Endodermal cell (in vitro differentiated cells): ENCODE measurements around the gene PI4KA. TPM values are rescaled to one million over a fixed set of nuclear protein-coding genes. Genes with fewer than 3 reads are reported as not detected.

Source experiments
- DNase-seq: peaks from one replicate; pipeline ENCODE4 v3.0.0-alpha.2; 2017
- H3K27ac ChIP-seq: 2 replicates; pipeline ENCODE4 v1.5.1; 2013; ENCODE audit warnings: mild to moderate bottlenecking, low read depth, low read length, moderate library complexity
- H3K27me3 ChIP-seq: 2 replicates; pipeline ENCODE4 v1.6.1; 2013; ENCODE audit warnings: mild to moderate bottlenecking, low read length, moderate library complexity; ENCODE audit not compliant: insufficient read depth, control insufficient read depth, poor library complexity, severe bottlenecking
- H3K36me3 ChIP-seq: 2 replicates; pipeline ENCODE4 v1.7.0; 2013; ENCODE audit warnings: mild to moderate bottlenecking, low read length, moderate library complexity; ENCODE audit not compliant: control insufficient read depth, insufficient read depth
- H3K4me1 ChIP-seq: one replicate; pipeline ENCODE4 v1.7.0; 2013; ENCODE audit warnings: low read length; ENCODE audit not compliant: control insufficient read depth, insufficient read depth
- H3K4me3 ChIP-seq: 2 replicates; pipeline ENCODE4 v1.5.1; 2013; ENCODE audit warnings: mild to moderate bottlenecking, low read length, moderate library complexity
- H3K9ac ChIP-seq: 2 replicates; pipeline ENCODE4 v1.6.1; 2013; ENCODE audit warnings: mild to moderate bottlenecking, low read length, moderate library complexity; ENCODE audit not compliant: poor library complexity, severe bottlenecking; ENCODE audit errors: extremely low read depth
- H3K9me3 ChIP-seq: 2 replicates; pipeline ENCODE4 v1.6.1; 2013; ENCODE audit warnings: mild to moderate bottlenecking, low read length, moderate library complexity; ENCODE audit not compliant: control insufficient read depth
- H3K27ac Mint-ChIP-seq: 2 replicates; pipeline ENCODE4 v1.8.0; 2020; ENCODE audit warnings: mixed read lengths
- H3K27me3 Mint-ChIP-seq: 2 replicates; pipeline ENCODE4 v1.8.0; 2021; ENCODE audit warnings: mild to moderate bottlenecking, mixed read lengths; ENCODE audit not compliant: insufficient read depth
- H3K36me3 Mint-ChIP-seq: 2 replicates; pipeline ENCODE4 v1.8.0; 2020; ENCODE audit warnings: low read depth, mixed read lengths
- H3K4me1 Mint-ChIP-seq: 2 replicates; pipeline ENCODE4 v1.8.0; 2020; ENCODE audit warnings: mixed read lengths
- H3K4me3 Mint-ChIP-seq: 2 replicates; pipeline ENCODE4 v1.8.0; 2020; ENCODE audit warnings: mild to moderate bottlenecking, moderate library complexity, mixed read lengths
- H3K9me3 Mint-ChIP-seq: 2 replicates; pipeline ENCODE4 v1.8.0; 2020; ENCODE audit warnings: mild to moderate bottlenecking, mixed read lengths
- CTCF ChIP-seq: fragments of 200-600 bp; sonication (generic); conservative IDR thresholded peaks from 2 replicates; pipeline ENCODE4 v1.5.0; 2021; ENCODE audit warnings: antibody characterized with exemption, mild to moderate bottlenecking
- WGBS, 2 experiments: methylation state at CpG; one replicate each; pipeline versions ENCODE4 v1.1.5 to v1.1.7; 2013; ENCODE audit warnings: missing lambda C conversion rate in 2 of 2, mixed read lengths in 1 of 2; ENCODE audit not compliant: insufficient coverage in 1 of 2, insufficient read length in 1 of 2; 5-methylcytosine and 5-hydroxymethylcytosine counted together
- total RNA-seq, 2 donors: library from RNA; stranded (reverse); fragmentation: NEBNext Ultra II Directional in 1 of 2; extraction: Animal tissue kit (Norgen Biotek cat#: 25700) in 1 of 2; gene quantifications; 2 replicates in 1 of 2; 3 replicates in 1 of 2; pipeline ENCODE4 v1.2.1, GENCODE V29; 2021

PI4KA gene
- total RNA-seq, 2 donors from 2014 or later, result 49.0 to 62.0 TPM

DNA sequence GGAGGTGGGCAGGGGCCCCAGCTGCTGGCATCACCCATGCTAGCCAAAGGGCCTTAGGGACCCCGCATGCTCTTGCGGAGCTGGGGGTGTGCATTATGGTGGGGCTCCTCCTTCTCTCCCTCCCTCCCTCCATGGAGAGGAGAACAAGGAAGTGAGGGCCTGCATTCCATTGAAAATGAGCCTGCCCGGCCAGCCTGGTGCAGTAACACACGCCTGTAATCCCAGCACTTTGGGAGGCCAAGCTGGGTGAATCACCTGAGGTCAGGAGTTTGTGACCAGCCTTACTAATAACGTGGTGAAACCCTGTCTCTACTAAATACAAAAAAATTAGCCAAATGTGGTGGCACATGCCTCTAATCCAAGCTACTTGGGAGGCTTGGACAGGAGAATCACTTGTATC is 22.6 kb upstream of the PI4KA start:
- WGBS, 2 experiments, result 83 to 92% methylated on average over 2 to 3 of the region's 5 CpGs
- peaks cover 47% of the 10 kb centered on the region for H3K36me3 Mint-ChIP-seq
- H3K27ac ChIP-seq, result no peak overlapping the region

DNA sequence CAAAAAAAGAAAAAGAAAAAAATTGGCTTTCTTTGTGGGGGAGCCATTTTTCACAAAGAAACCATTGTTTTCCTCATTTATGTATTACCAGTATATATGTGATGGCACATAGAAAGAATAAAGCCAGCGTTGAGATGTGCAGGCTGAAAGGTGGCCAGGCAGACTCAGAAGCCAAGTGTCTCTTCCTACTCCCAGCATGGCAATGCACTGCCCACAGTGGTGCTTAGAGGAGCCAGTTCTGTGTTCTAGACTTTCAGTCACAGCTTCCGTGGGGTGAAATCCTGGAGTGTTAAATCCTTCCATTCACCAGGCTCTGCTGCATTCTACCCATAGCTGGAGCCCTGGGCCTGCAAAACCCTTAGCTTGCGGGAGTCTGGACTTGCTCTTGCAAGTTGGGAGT is 19.1 kb upstream of the PI4KA start:
- H3K9ac ChIP-seq, result no peak overlapping the region
- Mint-ChIP-seq H3K27ac (no peak overlapping the region), H3K9me3 (no peaks in the 10 kb centered on the region), H3K36me3 (peaks cover 49% of the 10 kb centered on the region), H3K4me3 (no peak overlapping the region), H3K4me1 (no peaks in the 10 kb centered on the region), H3K27me3 (no peaks in the 10 kb centered on the region)
- no peaks in the 10 kb centered on the region for H3K27me3 ChIP-seq
- no peak overlapping the region for H3K27ac ChIP-seq
- WGBS, 2 experiments, result 94 to 100% methylated on average over 2 to 3 of the region's 3 CpGs
- no peak for TF ChIP-seq CTCF
- no peak for DNase-seq
- no peaks in the 10 kb centered on the region for H3K4me1 ChIP-seq
- no peaks in the 10 kb centered on the region for H3K9me3 ChIP-seq
- no peak overlapping the region for H3K4me3 ChIP-seq
- H3K36me3 ChIP-seq, result peaks cover 16% of the 10 kb centered on the region

More for the DNA sequence above, 22.6 kb upstream of the PI4KA start:
- no peak overlapping the region for H3K9ac ChIP-seq
- Mint-ChIP-seq H3K4me1 (peaks cover 12% of the 10 kb centered on the region), H3K4me3 (no peak overlapping the region), H3K9me3 (no peaks in the 10 kb centered on the region), H3K27ac (no peak overlapping the region), H3K27me3 (no peaks in the 10 kb centered on the region)
- H3K27me3 ChIP-seq, result no peaks in the 10 kb centered on the region
- H3K4me3 ChIP-seq, result no peak overlapping the region
- no peak for DNase-seq
- no peak for TF ChIP-seq CTCF
- H3K36me3 ChIP-seq, result peaks cover 17% of the 10 kb centered on the region
- peaks cover 5% of the 10 kb centered on the region for H3K4me1 ChIP-seq
- no peaks in the 10 kb centered on the region for H3K9me3 ChIP-seq

- Mint-ChIP-seq H3K27ac (no peak overlapping the region), H3K4me3 (no peak overlapping the region), H3K27me3 (no peaks in the 10 kb centered on the region), H3K36me3 (peaks cover 36% of the 10 kb centered on the region), H3K9me3 (no peaks in the 10 kb centered on the region), H3K4me1 (no peaks in the 10 kb centered on the region)
- Histone ChIP-seq H3K36me3 (peaks cover 18% of the 10 kb centered on the region), H3K9me3 (no peaks in the 10 kb centered on the region), H3K27ac (no peak overlapping the region), H3K4me1 (no peaks in the 10 kb centered on the region), H3K27me3 (no peaks in the 10 kb centered on the region), H3K4me3 (no peak overlapping the region), H3K9ac (no peak overlapping the region)
- 100% methylated on average over 1 of the region's 1 CpG; no CpG with 5 or more reads in 1 of the 2 experiments for WGBS, 2 experiments
- DNase-seq, result no peak
- no peak for TF ChIP-seq CTCF
These were observed 16.7 kb upstream of the PI4KA start for GRCh38 chr22:20875296-20875695.
